Hepatocyte (in vitro differentiated cells): ENCODE measurements around the gene LIPE.

Experiments
- EZH2 ChIP-seq: fragments of 200-600 bp; sonication (generic); IDR thresholded peaks from 2 replicates; pipeline ENCODE4 v1.6.1; 2016; ENCODE audit warnings: antibody characterized with exemption, mild to moderate bottlenecking, borderline replicate concordance
- EZH2phosphoT487 ChIP-seq: fragments of 200-600 bp; sonication (generic); IDR thresholded peaks from one replicate; pipeline ENCODE4 v1.6.1; 2018; ENCODE audit warnings: antibody characterized with exemption, mild to moderate bottlenecking, low read depth, moderate library complexity; ENCODE audit not compliant: unreplicated experiment, severe bottlenecking
- TF ChIP-seq, protein P1 (sequence below): fragments of 200-600 bp; sonication (generic); IDR thresholded peaks from 2 replicates; pipeline ENCODE4 v1.5.1; 2016; ENCODE audit warnings: antibody characterized with exemption, mild to moderate bottlenecking; ENCODE audit not compliant: poor library complexity

DNA sequence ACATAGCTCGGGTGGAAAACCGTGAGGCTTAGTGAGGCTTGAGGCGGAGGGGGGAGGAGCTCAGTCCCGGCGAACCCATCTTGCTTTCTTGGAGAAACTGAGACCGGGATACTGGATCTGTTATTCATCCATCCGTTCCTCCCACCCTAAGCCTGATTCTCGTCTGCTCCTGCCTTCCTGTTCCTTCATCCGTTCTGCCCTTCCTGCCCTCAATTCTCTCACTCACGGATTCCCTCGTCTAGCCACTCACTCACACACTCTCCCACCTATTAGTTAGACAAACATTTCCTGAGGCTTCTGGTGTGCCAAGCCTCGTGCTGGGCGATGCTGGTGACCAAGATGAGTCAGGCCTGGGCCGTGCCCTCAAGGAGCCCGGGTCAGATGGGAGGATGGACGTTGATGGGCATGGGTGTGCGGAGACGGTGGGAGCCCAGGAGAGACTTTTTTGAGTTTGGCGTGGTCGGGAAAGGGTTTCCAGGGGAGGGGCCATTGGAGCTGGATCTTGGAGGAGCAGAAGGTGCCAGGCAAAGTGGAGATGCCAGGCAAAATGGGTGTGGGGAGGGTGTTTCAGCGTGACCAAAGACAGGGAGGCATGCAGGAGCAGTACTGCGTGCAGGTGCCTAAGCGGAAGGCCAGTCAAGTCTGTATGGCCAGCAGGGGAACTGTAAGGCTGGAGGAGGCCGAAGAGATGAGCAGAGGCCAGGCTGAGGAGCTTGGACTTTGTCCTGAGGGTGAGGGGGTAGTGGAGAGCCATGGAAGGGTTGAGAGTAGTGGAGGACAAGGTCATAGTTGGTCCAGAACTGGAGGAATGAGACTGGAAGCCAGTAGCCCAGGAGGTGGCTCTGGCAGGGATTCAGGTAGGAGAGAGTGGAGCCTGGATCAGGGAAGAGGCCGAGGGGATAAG lies 29.7 kb downstream of the LIPE start:
- TF ChIP-seq, protein P1, sequence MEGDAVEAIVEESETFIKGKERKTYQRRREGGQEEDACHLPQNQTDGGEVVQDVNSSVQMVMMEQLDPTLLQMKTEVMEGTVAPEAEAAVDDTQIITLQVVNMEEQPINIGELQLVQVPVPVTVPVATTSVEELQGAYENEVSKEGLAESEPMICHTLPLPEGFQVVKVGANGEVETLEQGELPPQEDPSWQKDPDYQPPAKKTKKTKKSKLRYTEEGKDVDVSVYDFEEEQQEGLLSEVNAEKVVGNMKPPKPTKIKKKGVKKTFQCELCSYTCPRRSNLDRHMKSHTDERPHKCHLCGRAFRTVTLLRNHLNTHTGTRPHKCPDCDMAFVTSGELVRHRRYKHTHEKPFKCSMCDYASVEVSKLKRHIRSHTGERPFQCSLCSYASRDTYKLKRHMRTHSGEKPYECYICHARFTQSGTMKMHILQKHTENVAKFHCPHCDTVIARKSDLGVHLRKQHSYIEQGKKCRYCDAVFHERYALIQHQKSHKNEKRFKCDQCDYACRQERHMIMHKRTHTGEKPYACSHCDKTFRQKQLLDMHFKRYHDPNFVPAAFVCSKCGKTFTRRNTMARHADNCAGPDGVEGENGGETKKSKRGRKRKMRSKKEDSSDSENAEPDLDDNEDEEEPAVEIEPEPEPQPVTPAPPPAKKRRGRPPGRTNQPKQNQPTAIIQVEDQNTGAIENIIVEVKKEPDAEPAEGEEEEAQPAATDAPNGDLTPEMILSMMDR: no peak
- no peak for TF ChIP-seq EZH2
- TF ChIP-seq EZH2phosphoT487: no peak
